Keratinocyte (primary cell): ENCODE measurements around the gene ISM1. TPM values are rescaled to one million over a fixed set of nuclear protein-coding genes. Genes with fewer than 3 reads are reported as not detected.

Source experiments
- DNase-seq: peaks from one replicate; pipeline ENCODE4 v3.0.0-alpha.2; 2011; ENCODE audit warnings: low read depth, missing footprints, low spot score
- FAIRE-seq: peaks from 2 replicates; lab custom pipeline; 2011; peaks lifted over from hg19 to GRCh38; lab: Jason Lieb, UNC
- H2AFZ ChIP-seq: 2 replicates; pipeline ENCODE4 v1.6.0; 2012; ENCODE audit warnings: low read length, control low read depth, inconsistent platforms; ENCODE audit not compliant: control insufficient read depth
- H3K27ac ChIP-seq: 2 replicates; pipeline ENCODE4 v1.5.1; 2011; ENCODE audit warnings: low read length; ENCODE audit not compliant: control insufficient read depth, insufficient read depth
- H3K27me3 ChIP-seq: 3 replicates; pipeline ENCODE4 v1.6.0; 2011; ENCODE audit warnings: low read length; ENCODE audit not compliant: control insufficient read depth, insufficient read depth; ENCODE audit errors: extremely low read depth
- H3K36me3 ChIP-seq, 2 experiments: 2 replicates in 1 of 2; 3 replicates in 1 of 2; pipeline ENCODE4 v1.5.1; 2011; ENCODE audit warnings: low read length in 2 of 2, mild to moderate bottlenecking in 1 of 2; ENCODE audit not compliant: control insufficient read depth in 2 of 2, insufficient read depth in 2 of 2; ENCODE audit errors: extremely low read depth in 1 of 2
- H3K4me1 ChIP-seq: 3 replicates; pipeline ENCODE4 v1.5.1; 2011; ENCODE audit warnings: low read length; ENCODE audit not compliant: control insufficient read depth, insufficient read depth; ENCODE audit errors: extremely low read depth
- H3K4me2 ChIP-seq: 3 replicates; pipeline ENCODE4 v1.6.0; 2011; ENCODE audit warnings: low read depth, low read length; ENCODE audit not compliant: control insufficient read depth, insufficient read depth; ENCODE audit errors: extremely low read depth
- H3K4me3 ChIP-seq, 3 experiments: fragments of 200-600 bp in 1 of 3; sonication (generic) in 1 of 3; 2 replicates in 2 of 3; 3 replicates in 1 of 3; pipeline ENCODE4 v1.5.1; 2011 to 2016; ENCODE audit warnings: low read length in 3 of 3, mild to moderate bottlenecking in 3 of 3, control low read depth in 2 of 3, inconsistent platforms in 1 of 3, low read depth in 1 of 3, mixed read lengths in 1 of 3, mixed run types in 1 of 3, moderate library complexity in 1 of 3; ENCODE audit not compliant: control insufficient read depth in 2 of 3, insufficient read depth in 2 of 3; ENCODE audit errors: extremely low read depth in 1 of 3
- H3K79me2 ChIP-seq: 2 replicates; pipeline ENCODE4 v1.6.0; 2012; ENCODE audit warnings: low read length; ENCODE audit not compliant: control insufficient read depth, insufficient read depth
- H3K9ac ChIP-seq: 3 replicates; pipeline ENCODE4 v1.6.0; 2011; ENCODE audit warnings: low read length; ENCODE audit not compliant: control insufficient read depth, insufficient read depth; ENCODE audit errors: extremely low read depth
- H3K9me1 ChIP-seq: 3 replicates; pipeline ENCODE4 v1.6.0; 2011; ENCODE audit warnings: low read length; ENCODE audit not compliant: control insufficient read depth, insufficient read depth; ENCODE audit errors: extremely low read depth
- H3K9me3 ChIP-seq: 2 replicates; pipeline ENCODE4 v1.5.1; 2012; ENCODE audit warnings: low read depth, low read length; ENCODE audit not compliant: control insufficient read depth
- H4K20me1 ChIP-seq: 3 replicates; pipeline ENCODE4 v1.6.0; 2011; ENCODE audit warnings: low read length; ENCODE audit not compliant: control insufficient read depth, insufficient read depth; ENCODE audit errors: extremely low read depth
- EZH2 ChIP-seq: IDR thresholded peaks from one replicate; pipeline ENCODE4 v1.6.1; 2012; ENCODE audit warnings: inconsistent platforms, mild to moderate bottlenecking, low read length, moderate library complexity
- dilution Hi-C: fragments of 300-500 bp; cut with MboI; formaldehyde crosslinking; loops from one replicate; pipeline ENCODE4 v1.7.0; 2020; ENCODE audit warnings: low sequenced_read_pairs; ENCODE audit not compliant: extremely low pct_ligation_motif_present
- polyA plus RNA-seq, 5 experiments: library from polyadenylated mRNA; depleted of rRNA in 3 of 5; stranded (reverse) in 3 of 5; stranded (forward) in 1 of 5; unstranded in 1 of 5; fragments of >200 nt; gene quantifications; 1 replicate in 1 of 5; 2 replicates in 3 of 5; 3 replicates in 1 of 5; pipeline versions ENCODE4 v1.2.1 to v1.2.3, GENCODE V29; 2011 to 2012; ENCODE audit warnings: missing spikeins in 2 of 5, low read depth in 1 of 5, low replicate concordance in 1 of 5
- TF ChIP-seq, protein P1 (sequence below), 3 experiments: IDR thresholded peaks in 1 of 3; conservative IDR thresholded peaks in 1 of 3; optimal IDR thresholded peaks in 1 of 3; 2 replicates in 2 of 3; 3 replicates in 1 of 3; pipeline versions ENCODE3 to v1.5.1; 2011; ENCODE audit warnings: low read length in 3 of 3, mild to moderate bottlenecking in 3 of 3, moderate library complexity in 2 of 3, control low read depth in 1 of 3, inconsistent platforms in 1 of 3; ENCODE audit not compliant: insufficient read depth in 2 of 3; ENCODE audit errors: extremely low read depth in 1 of 3

Gene ISM1
- polyA plus RNA-seq, 1 donor (not counting 4 experiments of a cell fraction or from before 2014, with no cell fraction given), result 3.3 TPM

DNA sequence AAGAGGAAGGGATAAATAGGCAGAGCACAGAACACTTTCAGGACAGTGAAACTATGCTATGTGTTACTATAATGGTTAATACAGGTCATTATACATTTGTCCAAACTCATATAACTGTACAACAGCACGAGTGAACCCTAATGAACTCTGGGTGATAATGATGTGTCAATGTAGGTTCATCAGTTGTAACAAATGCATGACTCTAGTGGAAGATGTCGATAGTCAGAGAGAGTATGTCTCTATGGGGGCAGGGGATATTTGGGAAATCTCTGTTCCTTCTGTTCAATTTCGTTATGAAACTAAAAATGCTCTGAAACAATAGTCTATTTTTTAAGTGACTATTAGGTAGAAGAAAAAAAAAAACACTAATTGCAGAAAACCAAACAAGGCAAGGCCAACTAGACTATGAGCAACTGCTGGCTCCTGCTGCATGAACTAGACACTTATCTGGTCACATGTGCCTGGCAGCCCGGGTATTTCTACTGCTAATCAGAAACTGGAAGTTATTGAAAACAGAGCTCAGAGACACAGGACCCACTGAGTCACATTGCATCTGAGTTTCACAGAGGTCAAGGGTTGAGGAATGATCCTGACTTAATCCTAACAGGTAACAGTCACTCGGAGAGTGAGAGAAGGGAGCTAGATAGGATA, 97.9 kb downstream of the ISM1 start:
- Histone ChIP-seq H3K36me3 (no peaks in the 10 kb centered on the region), H4K20me1 (no peaks in the 10 kb centered on the region), H2AFZ (no peak overlapping the region), H3K4me1 (no peaks in the 10 kb centered on the region), H3K4me3 (no peak overlapping the region), H3K27ac (no peak overlapping the region), H3K9ac (no peak overlapping the region), H3K79me2 (no peaks in the 10 kb centered on the region), H3K9me1 (no peaks in the 10 kb centered on the region), H3K4me2 (no peak overlapping the region), H3K27me3 (no peaks in the 10 kb centered on the region), H3K9me3 (no peaks in the 10 kb centered on the region)
- no peak for FAIRE-seq
- TF ChIP-seq EZH2, result no peak
- TF ChIP-seq, protein P1, sequence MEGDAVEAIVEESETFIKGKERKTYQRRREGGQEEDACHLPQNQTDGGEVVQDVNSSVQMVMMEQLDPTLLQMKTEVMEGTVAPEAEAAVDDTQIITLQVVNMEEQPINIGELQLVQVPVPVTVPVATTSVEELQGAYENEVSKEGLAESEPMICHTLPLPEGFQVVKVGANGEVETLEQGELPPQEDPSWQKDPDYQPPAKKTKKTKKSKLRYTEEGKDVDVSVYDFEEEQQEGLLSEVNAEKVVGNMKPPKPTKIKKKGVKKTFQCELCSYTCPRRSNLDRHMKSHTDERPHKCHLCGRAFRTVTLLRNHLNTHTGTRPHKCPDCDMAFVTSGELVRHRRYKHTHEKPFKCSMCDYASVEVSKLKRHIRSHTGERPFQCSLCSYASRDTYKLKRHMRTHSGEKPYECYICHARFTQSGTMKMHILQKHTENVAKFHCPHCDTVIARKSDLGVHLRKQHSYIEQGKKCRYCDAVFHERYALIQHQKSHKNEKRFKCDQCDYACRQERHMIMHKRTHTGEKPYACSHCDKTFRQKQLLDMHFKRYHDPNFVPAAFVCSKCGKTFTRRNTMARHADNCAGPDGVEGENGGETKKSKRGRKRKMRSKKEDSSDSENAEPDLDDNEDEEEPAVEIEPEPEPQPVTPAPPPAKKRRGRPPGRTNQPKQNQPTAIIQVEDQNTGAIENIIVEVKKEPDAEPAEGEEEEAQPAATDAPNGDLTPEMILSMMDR (optimal IDR thresholded peaks at IDR 0.05 in 1 of 3, IDR thresholded peaks at IDR 0.05 in 1 of 3, conservative IDR thresholded peaks at IDR 0.05 in 1 of 3; ENCODE audit: extremely low read depth in 1 of 3, insufficient read depth in 2 of 3, low read length in 3 of 3), result no peak
- dilution Hi-C loops, result no loop called here
- DNase-seq, result no peak

DNA sequence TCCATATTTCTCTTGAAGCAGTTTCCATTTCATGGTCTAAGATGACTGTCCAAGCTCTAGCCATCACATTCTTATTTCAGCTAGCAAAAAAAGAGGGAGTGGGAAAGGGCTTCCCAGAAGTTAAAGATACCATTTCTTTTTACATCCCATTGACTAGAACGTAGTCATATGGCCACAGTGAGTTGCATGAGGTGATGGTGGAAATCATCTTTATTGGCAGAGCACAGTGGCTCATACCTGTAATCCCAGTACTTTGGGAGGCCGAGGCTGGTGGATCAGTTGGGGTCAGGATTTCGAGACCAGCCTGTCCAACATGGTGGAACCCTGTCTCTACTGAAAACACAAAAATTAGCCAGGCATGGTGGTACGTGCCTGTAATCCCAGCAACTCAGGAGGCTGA, 99.6 kb downstream of the ISM1 start:
- Histone ChIP-seq H3K4me2 (no peak overlapping the region), H2AFZ (no peak overlapping the region), H3K36me3 (no peaks in the 10 kb centered on the region), H3K4me3 (no peak overlapping the region), H3K9me1 (no peaks in the 10 kb centered on the region), H3K79me2 (no peaks in the 10 kb centered on the region), H3K27me3 (no peaks in the 10 kb centered on the region), H3K9ac (no peak overlapping the region), H3K4me1 (no peaks in the 10 kb centered on the region), H3K9me3 (no peaks in the 10 kb centered on the region), H3K27ac (no peak overlapping the region), H4K20me1 (no peaks in the 10 kb centered on the region)
- TF ChIP-seq EZH2, result no peak
- TF ChIP-seq, protein P1 (optimal IDR thresholded peaks at IDR 0.05 in 1 of 3, IDR thresholded peaks at IDR 0.05 in 1 of 3, conservative IDR thresholded peaks at IDR 0.05 in 1 of 3; ENCODE audit: extremely low read depth in 1 of 3, insufficient read depth in 2 of 3, low read length in 3 of 3), result no peak
- FAIRE-seq, result no peak
- dilution Hi-C loops, result no loop called here
- DNase-seq, result no peak
